H1 (cell line): ENCODE results near the gene DENND2A. TPM values are rescaled to one million over a fixed set of nuclear protein-coding genes. Genes with fewer than 3 reads are reported as not detected.
A peak's percentile ranks its signal among the peaks of the same experiment; 100 is the strongest.

Experiments
- CTCF ChIA-PET: fragments of 300-600 bp; sonication (Branson Sonifier 250); formaldehyde crosslinking; loops from one replicate; lab custom pipeline; 2021; ENCODE audit not compliant: partially characterized antibody; lab: Charles Lee
- POLR2A ChIA-PET: fragments of 300-600 bp; sonication (Branson Sonifier 250); formaldehyde crosslinking; loops from one replicate; lab custom pipeline; 2021; ENCODE audit warnings: inconsistent platforms; ENCODE audit not compliant: partially characterized antibody; lab: Charles Lee
- DNase-seq, 2 experiments: peaks; one replicate each; pipeline versions ENCODE4 v3.0.0 to v3.0.0-alpha.2; 2010 to 2022; ENCODE audit warnings: low spot score in 2 of 2, low read depth in 1 of 2, mixed read lengths in 1 of 2
- FAIRE-seq: peaks from 2 replicates; lab custom pipeline; 2011; peaks lifted over from hg19 to GRCh38; lab: Jason Lieb, UNC
- H2AFZ ChIP-seq: 2 replicates; pipeline ENCODE4 v1.8.1; 2012; ENCODE audit warnings: low read length, inconsistent platforms
- H2AK5ac ChIP-seq: 2 replicates; pipeline ENCODE4 v1.6.1; 2013; ENCODE audit warnings: low read depth, low read length
- H2BK120ac ChIP-seq: replicated peaks from 2 replicates; pipeline ENCODE3; 2013; ENCODE audit warnings: low read depth, low read length, inconsistent platforms
- H2BK12ac ChIP-seq: 2 replicates; pipeline ENCODE4 v1.6.1; 2013; ENCODE audit warnings: low read depth, low read length
- H2BK15ac ChIP-seq: 2 replicates; pipeline ENCODE4 v1.6.1; 2013; ENCODE audit warnings: low read length
- H2BK20ac ChIP-seq: 2 replicates; pipeline ENCODE4 v1.6.1; 2013; ENCODE audit warnings: low read length
- H2BK5ac ChIP-seq: 2 replicates; pipeline ENCODE4 v1.6.1; 2013; ENCODE audit warnings: low read depth, low read length
- H3K14ac ChIP-seq: 2 replicates; pipeline ENCODE4 v1.6.1; 2013; ENCODE audit warnings: inconsistent platforms; ENCODE audit not compliant: insufficient read length
- H3K18ac ChIP-seq: 2 replicates; pipeline ENCODE4 v1.6.1; 2013; ENCODE audit warnings: low read length; ENCODE audit errors: extremely low read depth
- H3K23ac ChIP-seq: 2 replicates; pipeline ENCODE4 v1.6.1; 2013; ENCODE audit warnings: inconsistent platforms; ENCODE audit not compliant: insufficient read length
- H3K23me2 ChIP-seq: 2 replicates; pipeline ENCODE4 v1.6.1; 2013; ENCODE audit warnings: low read depth, low read length
- H3K27ac ChIP-seq: 2 replicates; pipeline ENCODE4 v1.6.1; 2011; ENCODE audit warnings: low read depth, low read length, inconsistent platforms
- H3K27me3 ChIP-seq, 4 experiments: replicated peaks in 1 of 4; 1 replicate in 1 of 4; 2 replicates in 3 of 4; pipeline versions ENCODE4 v1.6.1 to v1.8.1; 2011 to 2013; ENCODE audit warnings: low read length in 3 of 4, mild to moderate bottlenecking in 3 of 4, inconsistent platforms in 2 of 4, mixed read lengths in 2 of 4, moderate library complexity in 1 of 4; ENCODE audit not compliant: control insufficient read depth in 3 of 4, insufficient read depth in 3 of 4; ENCODE audit errors: extremely low read depth in 1 of 4
- H3K36me3 ChIP-seq, 4 experiments: 2 replicates each; pipeline versions ENCODE4 v1.6.1 to v1.8.1; 2011 to 2013; ENCODE audit warnings: mild to moderate bottlenecking in 4 of 4, low read length in 3 of 4, moderate library complexity in 2 of 4, control low read depth in 1 of 4, inconsistent platforms in 1 of 4; ENCODE audit not compliant: insufficient read depth in 4 of 4, control insufficient read depth in 2 of 4
- H3K4ac ChIP-seq: replicated peaks from 2 replicates; pipeline ENCODE3; 2013; ENCODE audit warnings: low read length, low read depth, mixed read lengths, inconsistent platforms; ENCODE audit not compliant: insufficient read length
- H3K4me1 ChIP-seq, 4 experiments: replicated peaks in 1 of 4; 1 replicate in 1 of 4; 2 replicates in 3 of 4; pipeline versions ENCODE4 v1.6.1 to v1.8.1; 2011 to 2013; ENCODE audit warnings: low read length in 3 of 4, inconsistent platforms in 2 of 4, mixed read lengths in 1 of 4; ENCODE audit not compliant: insufficient read depth in 4 of 4, control insufficient read depth in 3 of 4
- H3K4me2 ChIP-seq, 2 experiments: 2 replicates each; pipeline versions ENCODE4 v1.6.1 to v1.8.1; 2011 to 2013; ENCODE audit warnings: low read depth in 2 of 2, low read length in 2 of 2, control low read depth in 1 of 2, inconsistent platforms in 1 of 2, mild to moderate bottlenecking in 1 of 2; ENCODE audit not compliant: insufficient read depth in 1 of 2
- H3K4me3 ChIP-seq, 4 experiments: fragments of 200-600, 300-600 bp in 1 of 4; sonication (generic), shearing (Covaris generic), sonication (Bioruptor Twin) in 1 of 4; 2 replicates each; pipeline versions ENCODE4 v1.5.1 to v1.8.1; 2011 to 2016; ENCODE audit warnings: low read length in 4 of 4, low read depth in 3 of 4, control low read depth in 2 of 4, inconsistent platforms in 2 of 4, mild to moderate bottlenecking in 2 of 4, mixed read lengths in 1 of 4, moderate library complexity in 1 of 4; ENCODE audit not compliant: insufficient read depth in 2 of 4; ENCODE audit errors: extremely low read depth in 1 of 4
- H3K56ac ChIP-seq: replicated peaks from 2 replicates; pipeline ENCODE3; 2013; ENCODE audit warnings: low read depth, mild to moderate bottlenecking, mixed read lengths, low read length, inconsistent platforms; ENCODE audit not compliant: insufficient read length
- H3K79me1 ChIP-seq: 2 replicates; pipeline ENCODE4 v1.6.1; 2013; ENCODE audit warnings: low read depth, low read length, control low read depth
- H3K79me2 ChIP-seq, 2 experiments: 2 replicates each; pipeline versions ENCODE4 v1.6.1 to v1.8.1; 2012 to 2013; ENCODE audit warnings: low read length in 2 of 2, mild to moderate bottlenecking in 2 of 2, inconsistent platforms in 1 of 2; ENCODE audit not compliant: insufficient read depth in 2 of 2, control insufficient read depth in 1 of 2
- H3K9ac ChIP-seq, 4 experiments: replicated peaks in 1 of 4; 1 replicate in 1 of 4; 2 replicates in 3 of 4; pipeline versions ENCODE4 v1.6.1 to v1.8.1; 2011 to 2013; ENCODE audit warnings: low read depth in 3 of 4, low read length in 3 of 4, control low read depth in 2 of 4, mild to moderate bottlenecking in 2 of 4, moderate library complexity in 2 of 4, inconsistent platforms in 1 of 4; ENCODE audit errors: extremely low read depth in 1 of 4
- H3K9me3 ChIP-seq, 2 experiments: 2 replicates each; pipeline versions ENCODE4 v1.6.1 to v1.8.1; 2012 to 2013; ENCODE audit warnings: mild to moderate bottlenecking in 2 of 2, moderate library complexity in 2 of 2, control low read depth in 1 of 2, inconsistent platforms in 1 of 2, low read depth in 1 of 2, low read length in 1 of 2, mixed read lengths in 1 of 2; ENCODE audit not compliant: insufficient read depth in 2 of 2
- H4K20me1 ChIP-seq, 2 experiments: replicated peaks in 1 of 2; 2 replicates each; pipeline versions ENCODE3 to v1.8.1; 2011 to 2013; ENCODE audit warnings: inconsistent platforms in 2 of 2, low read length in 2 of 2, mild to moderate bottlenecking in 1 of 2; ENCODE audit not compliant: insufficient read depth in 2 of 2, control insufficient read depth in 1 of 2
- H4K5ac ChIP-seq: 2 replicates; pipeline ENCODE4 v1.6.1; 2013; ENCODE audit warnings: low read length, low read depth, mixed read lengths, inconsistent platforms; ENCODE audit not compliant: insufficient read length
- H4K8ac ChIP-seq: 2 replicates; pipeline ENCODE4 v1.8.0; 2013; ENCODE audit warnings: mild to moderate bottlenecking, moderate library complexity, low read length, inconsistent platforms; ENCODE audit not compliant: insufficient read depth; ENCODE audit errors: extremely low read depth
- H4K91ac ChIP-seq: replicated peaks from 2 replicates; pipeline ENCODE3; 2013; ENCODE audit warnings: low read length, mixed read lengths, inconsistent platforms; ENCODE audit not compliant: insufficient read length
- EGR1 ChIP-seq: IDR thresholded peaks from 2 replicates; pipeline ENCODE4 v1.6.1; 2011; ENCODE audit warnings: low read depth, low read length, borderline replicate concordance
- KDM1A ChIP-seq: fragments of 200-600, 300-600 bp; sonication (generic); IDR thresholded peaks from 2 replicates; pipeline ENCODE4 v1.7.1; 2016; ENCODE audit warnings: mild to moderate bottlenecking, low read length, borderline replicate concordance
- POU5F1 ChIP-seq: IDR thresholded peaks from 2 replicates; pipeline ENCODE4 v1.6.1; 2011; ENCODE audit warnings: low read depth, mild to moderate bottlenecking, low read length, moderate library complexity
- TCF12 ChIP-seq: IDR thresholded peaks from 2 replicates; pipeline ENCODE4 v1.6.1; 2011; ENCODE audit warnings: low read depth, mild to moderate bottlenecking, low read length
- WGBS, 2 experiments: shearing (Covaris generic) in 1 of 2; methylation state at CpG; one replicate each; pipeline versions ENCODE4 v1.1.6 to v1.1.7; 2013 to 2015; ENCODE audit warnings: low lambda C conversion rate in 2 of 2, mixed read lengths in 2 of 2, inconsistent platforms in 1 of 2, low coverage in 1 of 2, missing lambda C conversion rate in 1 of 2; ENCODE audit not compliant: insufficient replicate concordance in 2 of 2, insufficient coverage in 1 of 2, insufficient read length in 1 of 2; ENCODE audit errors: extremely low coverage in 1 of 2, missing lambda C conversion rate in 1 of 2; 5-methylcytosine and 5-hydroxymethylcytosine counted together
- polyA plus RNA-seq, 7 experiments: library from polyadenylated mRNA; depleted of rRNA in 3 of 7; stranded (reverse) in 5 of 7; unstranded in 2 of 7; fragments of >200 nt in 5 of 7; fragments of 200-250 nt in 2 of 7; gene quantifications; 1 replicate in 5 of 7; 2 replicates in 1 of 7; 4 replicates in 1 of 7; pipeline versions ENCODE4 v1.2.1 to v1.2.3, GENCODE V29; 2011 to 2013; ENCODE audit warnings: missing spikeins in 2 of 7, mixed read lengths in 2 of 7
- total RNA-seq: library from RNA; stranded (reverse); fragmentation: NEBNext Ultra II Directional; extraction: Animal tissue kit (Norgen Biotek cat#: 25700); gene quantifications from 2 replicates; pipeline ENCODE4 v1.2.1, GENCODE V29; 2021

The DENND2A gene
- total and polyA plus RNA-seq, 2 of the 8 experiments (the other 6 are each of a cell fraction or from before 2014, with no cell fraction given) = 5.0 to 13.0 TPM

- Histone ChIP-seq H2AFZ (no peak overlapping the region), H3K27ac (no peak overlapping the region), H3K79me2 (no peaks in the 10 kb centered on the region), H3K79me1 (no peaks in the 10 kb centered on the region), H3K9ac (no peak overlapping the region), H3K9me3 (no peaks in the 10 kb centered on the region), H3K56ac (no peak overlapping the region), H3K18ac (no peak overlapping the region), H2BK120ac (no peak overlapping the region), H4K20me1 (no peaks in the 10 kb centered on the region), H3K4ac (no peak overlapping the region), H3K14ac (no peak overlapping the region), H3K4me1 (peaks cover 6 to 22% (median 8%) of the 10 kb centered on the region in 4 experiments), H2BK20ac (peak overlapping the region; percentile 50; the same call in 1 of the 2 replicates), H2BK12ac (no peak overlapping the region), H2BK15ac (peak overlapping the region; percentile 48; the same call in 1 of the 2 replicates), H4K5ac (no peak overlapping the region), H3K27me3 (no peaks in the 10 kb centered on the region), H3K23ac (no peak overlapping the region), H3K36me3 (no peaks in the 10 kb centered on the region), H4K91ac (no peak overlapping the region), H3K4me3 (no peak overlapping the region), H2AK5ac (no peak overlapping the region; the same call in 1 of the 2 replicates), H4K8ac (no peak overlapping the region), H3K23me2 (peaks cover 6% of the 10 kb centered on the region; the same call in 1 of the 2 replicates), H2BK5ac (no peak overlapping the region), H3K4me2 (no peak overlapping the region)
- POLR2A ChIA-PET = interaction anchor here (1.2 kb wide), 2 partner anchors 12 to 145 kb away, joined by 3 to 4 read pairs; no protein-coding TSS in a partner anchor
- 93% methylated on average over 12 of the region's 12 CpGs; no CpG with 5 or more reads in 1 of the 2 experiments for WGBS, 2 experiments
- FAIRE-seq (no peak), DNase-seq (no peak)
- CTCF ChIA-PET = interaction anchor here (0.7 to 3.7 kb wide), 7 partner anchors 15 to 1199 kb away, joined by 3 to 17 read pairs (median 3); no protein-coding TSS in a partner anchor
- TF ChIP-seq EGR1 = no peak
- TF ChIP-seq POU5F1 = no peak
- TF ChIP-seq KDM1A = no peak
- TF ChIP-seq TCF12 = no peak
These were observed 102.7 kb downstream of the DENND2A start for GRCh38 chr7:140537750-140538482.
